HL-60/S4 treated with phorbol 12-myristate 13-acetate at 8.2 ng/mL for 4 days and 3 days (cell line): ENCODE data around the gene PPP2R3A.
"Not testable (repeated sequence)": the region's sequence is repeated elsewhere in the genome, so short reads cannot be mapped to it uniquely, and the experiment has no call there.

Source experiments
- in situ Hi-C: fragments of 300-500 bp; cut with MboI; formaldehyde crosslinking; loops from 2 replicates; pipeline ENCODE4 v1.15.0; 2022; ENCODE audit warnings: low sequenced_read_pairs

Gene PPP2R3A

DNA sequence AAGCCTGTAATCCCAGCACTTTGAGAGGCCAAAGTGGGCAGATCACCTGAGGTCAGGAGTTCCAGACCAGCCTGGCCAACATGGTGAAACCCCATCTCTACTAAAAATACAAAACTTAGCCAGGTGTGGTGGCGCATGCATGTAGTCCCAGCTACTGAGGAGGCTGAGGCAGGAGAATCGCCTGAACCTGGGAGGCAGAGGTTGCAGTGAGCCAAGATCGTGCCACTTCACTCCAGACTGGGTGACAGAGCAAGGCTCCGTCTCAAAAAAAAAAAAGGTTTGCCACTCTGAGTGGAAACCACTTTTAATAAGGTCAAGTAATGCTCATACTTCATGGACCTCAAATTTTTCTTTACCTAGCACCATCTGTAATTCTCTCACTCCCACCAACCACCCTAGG is 178.9 kb downstream of the PPP2R3A start:
- in situ Hi-C loops: not testable (repeated sequence)

- in situ Hi-C loops: no loop called here
These were observed 181.6 kb downstream of the PPP2R3A start for GRCh38 chr3:136146981-136147729.

DNA sequence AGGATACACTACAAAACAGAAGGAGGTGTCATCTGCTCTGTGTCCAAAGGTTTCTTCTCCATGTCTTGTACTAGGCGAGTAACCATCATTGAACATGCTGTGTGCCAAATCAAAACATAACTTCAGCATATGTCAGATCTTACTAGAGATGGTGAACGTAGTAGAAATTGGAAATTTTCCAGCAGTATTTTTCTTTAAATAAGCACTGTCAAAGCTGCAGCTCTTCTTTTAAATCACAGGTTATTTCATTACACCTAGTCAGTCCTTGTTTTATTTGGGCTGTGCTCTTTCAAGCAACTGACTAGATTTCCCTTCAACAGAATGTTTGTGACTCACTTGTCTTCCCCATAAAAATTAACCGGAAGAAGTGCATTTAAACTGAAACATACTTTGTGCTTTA is 184.1 kb downstream of the PPP2R3A start:
- in situ Hi-C loops: no loop called here

GRCh38 chr3:136151219-136151618 is 185.7 kb downstream of the PPP2R3A start:
- in situ Hi-C loops: no loop called here

GRCh38 chr3:136152176-136152843 is 186.8 kb downstream of the PPP2R3A start:
- in situ Hi-C loops: no loop called here

- in situ Hi-C loops: no loop called here
These were observed 187.4 kb downstream of the PPP2R3A start for GRCh38 chr3:136152963-136153362.

- in situ Hi-C loops: no loop called here
These were observed 196.0 kb downstream of the PPP2R3A start for GRCh38 chr3:136161516-136161915.

DNA sequence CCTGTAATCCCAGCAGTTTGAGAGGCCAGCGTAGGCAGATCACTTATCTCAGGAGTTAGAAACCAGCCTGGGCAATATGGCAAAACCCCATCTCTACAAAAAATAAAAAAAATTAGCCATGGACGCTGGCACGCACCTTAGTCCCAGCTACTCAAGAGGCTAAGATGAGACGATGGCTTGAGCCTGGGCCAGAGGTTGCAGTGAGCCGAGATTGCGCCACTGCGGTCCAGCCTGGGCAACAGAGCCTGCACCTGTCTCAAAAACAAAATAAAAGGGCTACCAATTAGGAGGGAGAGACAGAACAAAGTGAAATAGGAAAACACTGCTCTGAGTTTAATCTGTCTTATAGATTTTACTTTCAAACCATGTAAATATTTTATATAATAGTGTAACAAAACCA is 196.8 kb downstream of the PPP2R3A start:
- in situ Hi-C loops: no loop called here

DNA sequence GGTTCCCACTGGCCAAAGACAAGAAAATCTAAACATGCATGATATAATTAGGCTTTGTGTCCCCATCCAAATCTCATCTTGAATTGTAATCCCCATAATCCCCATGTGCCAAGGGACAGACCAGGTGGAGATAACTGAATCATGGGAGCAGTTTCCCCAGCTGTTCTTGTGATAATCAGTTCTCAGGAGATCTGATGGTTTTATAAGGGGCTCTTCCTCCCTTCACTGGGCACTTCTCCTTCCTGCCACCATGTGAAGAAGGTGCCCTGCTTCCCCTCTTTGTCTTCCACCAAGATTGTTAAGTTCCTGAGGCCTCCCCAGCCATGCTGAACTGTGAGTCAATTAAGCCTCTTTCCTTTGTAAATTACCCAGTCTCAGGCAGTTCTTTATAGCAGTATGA is 198.1 kb downstream of the PPP2R3A start:
- in situ Hi-C loops: not testable (repeated sequence)

DNA sequence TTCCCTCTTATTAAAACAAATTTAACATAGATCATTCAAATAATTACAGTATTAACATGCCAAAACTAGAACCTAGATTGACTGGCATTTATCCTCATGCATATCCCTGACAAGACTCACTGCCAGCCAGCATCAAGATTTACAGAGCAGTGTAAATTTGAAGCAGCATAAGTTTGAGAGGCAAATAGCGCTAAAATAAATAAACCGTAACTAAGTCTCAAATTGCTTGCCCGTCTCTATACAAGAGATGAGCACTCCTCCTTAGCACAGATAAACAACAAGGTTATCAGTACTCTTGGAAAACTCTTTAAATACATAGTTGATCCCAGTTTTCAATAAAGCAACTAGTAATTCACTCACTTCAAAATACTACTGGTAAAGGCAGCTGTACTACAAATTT is 201.0 kb downstream of the PPP2R3A start:
- in situ Hi-C loops: no loop called here

- in situ Hi-C loops: not testable (repeated sequence)
These were observed 202.7 kb downstream of the PPP2R3A start for GRCh38 chr3:136168236-136168635.

- in situ Hi-C loops: no loop called here
These were observed 205.6 kb downstream of the PPP2R3A start for GRCh38 chr3:136171097-136171542.

DNA sequence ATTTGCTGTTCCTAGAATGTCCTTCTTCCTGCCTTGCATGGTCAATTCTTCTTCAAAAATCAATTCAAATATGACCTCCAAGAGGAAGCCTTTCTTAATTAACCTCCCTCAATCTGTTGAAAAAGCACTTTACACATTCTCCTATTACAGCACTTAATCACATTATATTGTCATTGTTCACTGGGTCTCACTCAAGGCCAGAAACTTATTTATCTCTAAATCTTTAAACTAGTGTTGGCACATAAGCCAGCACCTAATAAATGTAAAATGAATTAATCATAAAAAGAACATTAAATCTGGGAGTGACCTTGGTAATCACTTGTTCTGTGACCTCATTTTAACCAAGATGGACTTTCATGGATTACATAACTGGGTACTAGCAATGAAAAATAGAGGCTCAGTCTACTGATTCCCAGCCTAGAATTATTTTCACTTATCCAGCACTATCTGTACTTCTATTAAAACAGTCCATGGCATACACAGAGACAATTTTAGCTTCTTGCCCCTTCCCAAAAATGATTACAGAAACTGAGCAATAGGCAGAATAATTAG is 208.5 kb downstream of the PPP2R3A start:
- in situ Hi-C loops: no loop called here

GRCh38 chr3:136177876-136178275 is 212.3 kb downstream of the PPP2R3A start:
- in situ Hi-C loops: no loop called here

- in situ Hi-C loops: no loop called here
These were observed 216.2 kb downstream of the PPP2R3A start for GRCh38 chr3:136181741-136182140.

DNA sequence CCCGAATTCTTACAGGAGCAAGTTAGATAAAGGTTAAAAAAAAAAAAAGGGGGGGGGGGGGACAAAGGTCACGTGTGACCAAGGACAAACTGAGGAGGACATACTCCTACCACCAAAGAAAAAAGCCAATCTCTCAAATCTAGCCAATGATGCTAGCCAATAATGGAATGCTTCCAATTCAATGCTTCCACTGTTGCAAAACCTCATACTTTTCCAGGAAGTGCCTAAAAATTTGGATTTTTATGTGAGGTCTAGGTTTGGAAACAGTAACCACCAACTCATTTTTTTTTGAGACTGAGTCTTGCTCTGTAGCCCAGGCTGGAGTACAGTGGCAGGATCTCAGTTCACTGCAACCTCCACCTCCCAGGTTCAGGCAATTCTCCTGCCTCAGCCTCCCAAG is 219.2 kb downstream of the PPP2R3A start:
- in situ Hi-C loops: no loop called here

DNA sequence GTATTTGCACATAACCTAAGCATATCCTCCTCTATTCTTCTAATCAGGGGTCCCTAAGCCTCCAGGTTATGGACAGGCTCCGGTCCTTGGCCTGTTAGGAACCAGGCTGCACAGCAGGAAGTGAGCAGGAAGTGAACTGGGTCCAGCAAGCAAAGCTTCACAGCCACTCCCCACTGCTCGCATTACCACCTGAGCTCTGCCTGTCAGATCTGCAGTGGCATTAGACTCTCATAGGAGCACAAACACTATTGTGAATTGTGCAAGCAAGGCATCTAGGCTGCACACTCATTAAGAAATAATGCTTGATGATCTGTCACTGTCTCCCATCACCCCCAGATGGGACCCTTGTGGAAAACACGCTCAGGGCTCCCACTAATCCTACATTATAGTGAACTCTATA is 220.8 kb downstream of the PPP2R3A start:
- in situ Hi-C loops: no loop called here

DNA sequence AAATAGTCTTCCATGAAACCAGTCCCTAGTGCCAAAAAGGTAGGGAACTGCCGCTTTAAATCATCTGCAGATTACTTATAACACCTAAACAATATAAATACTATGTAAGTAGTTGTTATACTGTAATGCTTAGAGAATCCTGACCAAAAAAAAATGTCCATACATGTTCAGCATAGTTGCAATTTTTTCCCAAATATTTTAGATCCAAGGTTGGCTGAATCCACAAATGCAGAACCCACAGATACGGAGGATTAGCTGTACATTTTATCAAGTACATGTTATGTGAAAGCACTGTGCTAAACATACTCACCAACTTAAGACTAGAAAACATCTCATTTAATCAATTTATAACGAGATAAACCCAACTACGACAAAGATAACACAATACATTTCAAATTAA is 221.3 kb downstream of the PPP2R3A start:
- in situ Hi-C loops: no loop called here

DNA sequence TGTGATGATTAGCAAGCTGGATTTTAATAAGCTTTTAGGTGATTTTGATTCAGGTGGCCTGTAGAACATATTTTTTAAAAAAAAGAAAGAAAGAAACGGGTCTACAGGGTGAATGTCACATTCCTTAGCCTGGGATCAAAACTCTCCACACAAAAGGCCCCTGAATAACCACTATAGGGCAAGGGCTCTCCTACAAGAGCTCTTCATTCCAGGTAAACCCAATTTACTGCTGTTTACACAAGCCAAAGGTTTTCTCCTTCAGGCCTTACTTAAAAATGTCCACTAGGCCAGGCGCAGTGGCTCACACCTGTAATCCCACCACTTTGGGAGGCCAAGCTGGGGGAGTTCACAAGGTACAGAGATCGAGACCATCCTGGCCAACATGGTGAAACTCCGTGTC is 222.3 kb downstream of the PPP2R3A start:
- in situ Hi-C loops: no loop called here

DNA sequence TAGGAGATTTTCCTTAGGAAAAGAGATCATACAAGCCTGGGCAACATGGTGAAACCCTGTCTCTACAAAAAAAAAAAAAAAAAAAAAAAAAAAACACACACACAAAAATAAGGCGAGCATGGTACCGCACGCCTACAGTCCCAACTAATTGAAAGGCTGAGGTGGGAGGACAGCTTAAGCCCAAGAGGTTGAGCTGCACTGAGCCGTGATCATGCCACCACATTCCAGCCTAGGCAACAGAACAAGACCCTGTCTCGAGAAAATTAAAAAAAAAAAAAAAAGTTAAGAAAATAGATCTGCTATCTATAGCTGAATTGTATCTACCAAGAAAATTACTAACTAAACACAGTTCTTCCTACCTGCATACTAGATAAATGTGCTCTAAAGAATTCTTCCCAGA is 223.5 kb downstream of the PPP2R3A start:
- in situ Hi-C loops: no loop called here

- in situ Hi-C loops: no loop called here
These were observed 224.5 kb downstream of the PPP2R3A start for GRCh38 chr3:136189859-136190617.
